Caki2 (cell line): Measurements from ENCODE around the gene GAS2L1. TPM values are rescaled to one million over a fixed set of nuclear protein-coding genes. Genes with fewer than 3 reads are reported as not detected.

ENCODE experiments used
- DNase-seq: peaks from one replicate; pipeline ENCODE4 v3.0.0-alpha.2; 2015; ENCODE audit warnings: low read depth
- in situ Hi-C: cut with HindIII; loops from 2 replicates; pipeline ENCODE4 v1.10.0; 2016; ENCODE audit warnings: low sequenced_read_pairs, low pct_unique_long_range_greater_than_20kb, mixed read lengths
- total RNA-seq: library from RNA; depleted of rRNA; stranded (reverse); fragments of >200 nt; shearing (Covaris generic); gene quantifications from 2 replicates; pipeline ENCODE4 v1.2.3, GENCODE V29; 2014; ENCODE audit warnings: low replicate concordance

The GAS2L1 gene
- total RNA-seq, 1 experiment from 2014 or later = 20.8 TPM

- in situ Hi-C loops = no loop called here
- peak; percentile 83 for DNase-seq
Observed at GRCh38 chr22:29270475-29271271, 35.8 kb upstream of the GAS2L1 start.

DNA sequence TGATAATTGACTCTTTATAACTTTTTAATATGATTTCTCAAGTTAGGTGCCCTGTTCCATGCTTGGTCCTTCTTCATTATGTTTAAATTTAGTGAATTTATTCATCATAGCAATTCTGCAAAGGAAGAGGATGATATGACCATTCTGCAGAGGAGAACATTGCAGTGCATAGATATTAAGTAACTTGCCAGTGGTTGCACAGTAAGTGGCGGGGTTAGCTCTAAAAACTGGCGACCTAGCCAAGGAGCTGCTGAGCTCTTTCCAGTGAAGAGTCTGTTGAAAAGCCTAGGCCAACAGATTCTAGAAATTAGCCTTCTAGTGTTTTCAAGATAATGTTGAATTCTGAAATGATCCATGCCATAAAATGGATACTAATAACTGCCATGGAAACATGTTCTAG lies 33.8 kb upstream of the GAS2L1 start:
- DNase-seq = no peak
- in situ Hi-C loops = no loop called here

DNA sequence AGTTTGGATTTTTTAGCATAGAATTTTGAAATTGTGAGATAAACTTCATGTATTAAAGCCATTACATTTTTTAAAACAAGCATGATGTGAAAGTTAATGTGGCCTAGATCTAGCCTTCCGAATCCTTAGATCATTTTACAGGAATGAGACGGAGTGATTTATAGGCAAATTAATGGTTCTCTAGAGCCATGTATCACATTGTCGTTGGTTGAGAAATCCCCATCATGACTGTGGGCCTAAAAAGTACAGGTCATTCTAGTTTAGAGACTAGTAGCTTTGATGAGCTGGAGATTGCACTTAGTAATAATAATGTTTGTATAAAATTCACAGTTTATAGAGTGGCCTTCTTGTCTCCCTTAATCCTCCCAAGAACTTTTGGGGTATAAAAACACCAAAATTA lies 31.3 kb upstream of the GAS2L1 start:
- DNase-seq = peak; percentile 56
- in situ Hi-C loops = no loop called here

- in situ Hi-C loops = no loop called here
- DNase-seq = peak; percentile 81
Observed at GRCh38 chr22:29275819-29276565, 30.5 kb upstream of the GAS2L1 start.

- DNase-seq = no peak
- in situ Hi-C loops = no loop called here
Observed at GRCh38 chr22:29277927-29278326, 28.5 kb upstream of the GAS2L1 start.

DNA sequence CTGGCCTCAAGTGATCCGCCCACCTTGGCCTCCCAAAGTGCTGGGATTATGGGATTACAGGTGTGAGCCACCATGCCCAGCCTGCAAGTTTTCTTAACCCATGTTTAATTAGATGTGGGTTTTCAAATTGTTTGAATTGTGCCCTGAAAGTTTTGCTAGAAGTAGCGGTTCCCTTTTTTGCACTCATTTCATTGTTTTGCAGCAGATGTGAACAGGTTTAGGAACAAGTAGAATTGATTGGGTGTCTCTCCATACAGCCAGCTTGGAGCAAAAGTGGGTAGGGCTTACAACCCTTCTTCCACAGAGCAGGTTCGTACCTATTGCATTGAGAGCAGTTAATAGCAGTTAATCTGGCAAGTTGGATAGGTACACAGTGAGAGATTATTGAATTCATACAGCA lies 22.3 kb upstream of the GAS2L1 start:
- in situ Hi-C loops = no loop called here
- DNase-seq = no peak

DNA sequence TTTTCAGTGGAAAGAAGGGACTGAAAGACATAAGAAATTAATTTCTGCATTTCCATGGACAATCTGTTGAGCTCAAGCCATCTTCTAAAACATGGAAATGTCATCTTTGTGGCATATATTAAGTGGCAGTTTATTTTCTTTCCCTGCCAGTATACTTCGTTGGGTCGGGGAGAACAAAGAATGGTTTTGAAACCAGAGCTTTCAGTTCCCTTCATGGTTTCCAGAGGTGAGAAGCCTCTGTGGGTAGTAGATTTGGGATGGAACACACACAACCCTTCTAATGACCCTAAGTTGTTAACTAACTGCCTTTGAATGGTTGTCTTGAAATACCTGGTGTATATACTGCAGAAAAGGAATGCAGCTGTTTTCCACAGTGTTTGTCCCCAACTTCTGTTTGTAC lies 17.6 kb upstream of the GAS2L1 start:
- in situ Hi-C loops = no loop called here
- DNase-seq = no peak

DNA sequence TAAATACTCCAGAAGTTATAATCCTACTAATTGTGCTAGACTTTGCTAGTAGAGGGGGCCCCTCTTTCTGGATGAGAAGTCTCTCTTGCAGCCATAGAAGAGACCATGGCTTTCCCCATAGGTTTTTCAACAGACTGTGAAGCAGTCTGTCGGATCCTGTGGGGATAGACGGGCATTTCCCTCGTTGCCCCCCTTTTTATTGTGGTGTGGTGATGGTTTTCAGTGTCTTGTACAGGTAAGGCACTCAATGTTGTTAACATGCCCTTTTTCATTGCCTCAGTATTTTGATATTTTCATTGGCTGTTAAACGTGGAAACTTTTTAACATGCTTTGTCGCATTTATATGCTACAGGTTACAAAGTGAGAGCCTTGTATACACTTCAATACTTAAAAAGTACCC lies 16.4 kb upstream of the GAS2L1 start:
- in situ Hi-C loops = no loop called here
- DNase-seq = no peak

- in situ Hi-C loops = no loop called here
- DNase-seq = no peak
Observed at GRCh38 chr22:29291215-29291614, 15.2 kb upstream of the GAS2L1 start.

DNA sequence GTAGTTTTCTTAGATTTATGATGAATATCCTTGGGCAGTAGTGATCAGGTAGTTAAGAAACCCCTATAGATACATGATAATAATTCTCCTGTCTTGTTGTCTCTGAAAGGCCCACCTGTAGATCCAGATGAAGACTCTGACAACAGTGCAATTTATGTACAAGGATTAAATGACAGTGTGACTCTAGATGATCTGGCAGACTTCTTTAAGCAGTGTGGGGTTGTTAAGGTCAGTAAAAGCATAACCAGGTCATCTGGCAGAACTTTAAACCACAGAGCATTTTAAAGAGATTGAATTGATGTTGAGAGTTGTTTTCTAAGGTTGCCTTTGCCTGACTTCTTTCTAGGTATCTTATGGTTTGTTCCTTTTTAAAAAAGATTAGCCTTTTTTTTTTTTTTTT lies 14.1 kb upstream of the GAS2L1 start:
- in situ Hi-C loops = no loop called here
- DNase-seq = no peak

DNA sequence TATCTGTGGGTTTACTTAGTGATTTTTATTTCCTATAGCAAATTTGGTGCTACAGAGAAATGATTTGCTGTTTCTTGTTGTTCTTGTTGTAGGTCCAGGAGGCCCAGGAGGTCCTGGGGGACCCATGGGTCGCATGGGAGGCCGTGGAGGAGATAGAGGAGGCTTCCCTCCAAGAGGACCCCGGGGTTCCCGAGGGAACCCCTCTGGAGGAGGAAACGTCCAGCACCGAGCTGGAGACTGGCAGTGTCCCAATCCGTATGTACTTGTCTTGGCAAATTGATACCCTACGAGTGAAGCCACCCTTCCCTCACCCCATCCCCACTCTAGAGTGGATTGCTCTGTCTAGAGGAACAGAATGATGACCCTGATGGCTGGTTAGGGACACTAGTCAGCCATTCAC lies 7.8 kb upstream of the GAS2L1 start:
- DNase-seq = no peak
- in situ Hi-C loops = no loop called here

GRCh38 chr22:29299136-29299900 lies 7.1 kb upstream of the GAS2L1 start:
- in situ Hi-C loops = no loop called here

DNA sequence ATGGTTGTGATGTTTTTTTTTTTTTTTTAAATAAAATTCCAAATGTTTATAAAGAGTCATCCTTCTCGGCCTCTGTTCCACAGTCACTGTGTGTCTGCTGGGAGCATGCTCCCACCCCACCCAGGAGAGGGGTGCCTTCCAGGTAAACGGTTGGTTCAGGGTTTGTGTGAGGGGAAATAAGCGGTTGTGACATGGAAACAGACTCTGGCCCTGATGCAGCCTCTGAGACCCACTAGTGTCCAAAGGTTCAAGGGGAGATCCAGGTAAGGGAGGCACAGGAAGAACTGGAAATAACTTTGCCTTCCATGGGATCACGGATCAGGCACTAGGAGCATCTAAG lies 6.0 kb upstream of the GAS2L1 start:
- in situ Hi-C loops = no loop called here
- no peak for DNase-seq

More at GRCh38 chr22:29299136-29299900, 7.1 kb upstream of the GAS2L1 start:
- no peak for DNase-seq

DNA sequence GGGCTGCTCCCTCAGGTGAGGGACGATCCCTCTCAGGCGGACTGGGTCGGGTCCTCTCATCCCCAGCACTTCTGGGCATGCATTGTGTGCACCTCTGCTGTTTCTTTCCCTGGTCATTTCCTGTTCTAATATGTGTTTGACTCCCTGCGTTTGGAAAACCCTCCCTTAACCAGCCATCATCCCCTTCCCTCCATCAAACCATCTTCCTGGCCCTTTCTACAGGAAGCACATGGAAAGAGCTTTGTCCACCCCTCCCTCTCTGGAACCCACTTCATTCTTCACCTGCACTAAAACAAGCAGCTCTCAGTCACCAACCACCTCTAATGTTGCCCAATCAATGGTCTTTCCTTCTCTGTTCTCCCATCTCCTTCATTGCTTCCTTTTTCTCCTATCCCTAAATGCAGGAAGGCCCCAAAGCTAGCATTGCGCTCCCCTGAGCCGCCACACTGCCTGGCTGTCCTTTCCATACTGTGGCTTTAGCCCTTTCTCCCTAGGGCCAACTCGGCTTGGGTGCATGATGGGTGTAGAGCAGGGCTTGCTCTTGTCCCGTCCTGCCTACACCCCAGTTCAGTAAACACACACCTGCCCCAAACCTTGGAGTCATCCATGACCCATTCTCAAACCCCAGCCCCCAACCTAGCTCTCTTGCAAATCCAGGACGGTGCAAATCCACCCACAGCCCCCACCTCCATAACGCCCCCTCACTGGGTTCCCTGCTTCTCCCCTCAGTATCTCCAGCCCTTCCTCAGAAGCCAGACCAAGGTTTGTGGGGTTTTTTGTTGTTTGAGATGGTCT lies 5.4 kb upstream of the GAS2L1 start:
- no peak for DNase-seq
- in situ Hi-C loops = no loop called here

DNA sequence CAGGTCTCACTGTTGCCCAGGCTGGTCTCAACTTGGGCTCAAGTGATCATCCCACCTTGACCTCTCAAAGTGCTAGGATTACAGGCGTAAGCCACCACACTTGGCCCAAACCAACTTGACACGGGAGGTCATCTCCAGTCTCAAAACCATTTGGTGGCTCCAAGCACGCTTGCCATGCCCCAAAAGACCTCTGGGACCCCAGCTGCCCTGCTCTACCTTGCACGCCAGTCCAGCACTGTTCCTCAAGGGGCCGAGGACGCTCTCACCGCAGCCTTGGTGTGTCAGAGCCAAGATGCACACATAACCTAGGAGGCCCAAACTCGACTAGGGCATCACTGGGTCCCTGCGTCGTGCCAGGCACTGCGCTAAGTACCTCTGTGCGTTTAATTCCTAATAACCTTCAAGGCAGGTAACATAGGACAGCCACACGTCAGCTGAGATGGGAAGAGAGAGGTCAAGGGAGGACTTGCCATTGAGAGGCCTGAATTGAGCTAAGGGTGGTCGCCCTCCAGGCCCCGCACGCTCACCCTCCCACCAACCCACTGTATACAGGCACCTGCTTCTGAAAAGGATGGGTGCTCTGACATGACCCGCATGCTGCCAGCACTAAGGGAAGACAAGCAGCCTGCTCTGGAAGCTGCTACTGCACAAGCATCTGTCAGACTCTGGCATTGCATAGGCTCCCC lies 4.6 kb upstream of the GAS2L1 start:
- in situ Hi-C loops = no loop called here
- no peak for DNase-seq

DNA sequence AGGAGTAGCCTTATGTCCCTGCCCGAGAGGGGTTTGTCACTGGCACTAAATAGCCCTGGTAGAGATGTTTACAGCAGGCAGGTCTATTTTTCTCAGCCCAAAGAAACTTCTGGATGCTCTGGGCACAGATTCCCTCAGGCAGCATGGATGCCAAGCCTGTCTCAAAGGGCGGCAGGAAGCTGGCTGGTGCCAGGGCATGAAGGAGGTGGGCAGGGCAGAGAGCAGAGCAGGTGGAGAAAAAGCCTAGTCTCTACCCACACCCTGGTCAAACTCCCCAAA lies 4.1 kb upstream of the GAS2L1 start:
- DNase-seq = no peak
- in situ Hi-C loops = no loop called here

- no peak for DNase-seq
- in situ Hi-C loops = no loop called here
Observed at GRCh38 chr22:29302681-29303465, 3.6 kb upstream of the GAS2L1 start.

DNA sequence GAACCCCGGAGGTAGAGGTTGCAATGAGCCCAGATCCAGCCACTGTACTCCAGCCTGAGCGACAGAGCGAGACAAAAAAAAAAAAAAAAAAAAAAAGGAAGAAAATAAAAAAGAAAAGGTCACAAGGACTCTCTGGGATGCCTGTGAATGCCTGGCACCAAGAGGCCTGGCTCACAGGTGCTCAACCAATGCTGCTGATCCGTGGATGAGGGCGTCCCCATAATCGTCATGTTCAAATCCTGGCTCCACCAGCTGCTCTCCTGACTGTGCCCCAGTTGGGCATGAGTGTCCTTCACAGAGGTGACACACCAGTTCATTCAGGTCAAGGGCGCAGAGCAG lies 645 bp upstream of the GAS2L1 start:
- no peak for DNase-seq
- in situ Hi-C loops = no loop called here
